Muscle of arm (tissue), 14 donors: ENCODE measurements around the gene HOXA3. TPM values are rescaled to one million over a fixed set of nuclear protein-coding genes. Genes with fewer than 3 reads are reported as not detected.

Source experiments
- DNase-seq: peaks from one replicate; pipeline ENCODE4 v3.0.0-alpha.2; 2013
- long read RNA-seq, 11 donors: transcript quantifications; one replicate each; lab custom pipeline, GENCODE V29; 2026
- polyA plus RNA-seq, 12 donors: library from polyadenylated mRNA; unstranded; fragments of 120-200 nt; gene quantifications; one replicate each; pipeline ENCODE4 v1.2.1, GENCODE V29; 2013; ENCODE audit not compliant: insufficient read length in 12 of 12

HOXA3 gene
- 10 to 100 TPM in 7 of 12 donors, 1 to 10 TPM in 4, not detected in 1; 6.8 to 48.8 (median 12.9) TPM for polyA plus RNA-seq
- long read RNA-seq, donor 1, partial matches to known transcripts: 7 of 14 reads
- long read RNA-seq, donor 1, other reads (novel, unspliced or antisense): 0 of 14 reads
- long read RNA-seq, donor 2: 0 reads
- long read RNA-seq, donor 3, partial matches to known transcripts: 0 of 1 reads
- long read RNA-seq, donor 3, other reads (novel, unspliced or antisense): 0 of 1 reads
- long read RNA-seq, donor 4: 0 reads
- long read RNA-seq, donor 5, partial matches to known transcripts: 0 of 3 reads
- long read RNA-seq, donor 5, other reads (novel, unspliced or antisense): 0 of 3 reads
- long read RNA-seq, donor 6: 0 reads
- long read RNA-seq, donor 7, partial matches to known transcripts: 0 of 2 reads
- long read RNA-seq, donor 7, other reads (novel, unspliced or antisense): 0 of 2 reads
- long read RNA-seq, donor 8, partial matches to known transcripts: 0 of 3 reads
- long read RNA-seq, donor 8, other reads (novel, unspliced or antisense): 0 of 3 reads
- long read RNA-seq, donor 9: 0 reads
- long read RNA-seq, donor 10, partial matches to known transcripts: 0 of 2 reads
- long read RNA-seq, donor 10, other reads (novel, unspliced or antisense): 0 of 2 reads
- long read RNA-seq, donor 11, partial matches to known transcripts: 0 of 2 reads
- long read RNA-seq, donor 11, other reads (novel, unspliced or antisense): 0 of 2 reads

DNA sequence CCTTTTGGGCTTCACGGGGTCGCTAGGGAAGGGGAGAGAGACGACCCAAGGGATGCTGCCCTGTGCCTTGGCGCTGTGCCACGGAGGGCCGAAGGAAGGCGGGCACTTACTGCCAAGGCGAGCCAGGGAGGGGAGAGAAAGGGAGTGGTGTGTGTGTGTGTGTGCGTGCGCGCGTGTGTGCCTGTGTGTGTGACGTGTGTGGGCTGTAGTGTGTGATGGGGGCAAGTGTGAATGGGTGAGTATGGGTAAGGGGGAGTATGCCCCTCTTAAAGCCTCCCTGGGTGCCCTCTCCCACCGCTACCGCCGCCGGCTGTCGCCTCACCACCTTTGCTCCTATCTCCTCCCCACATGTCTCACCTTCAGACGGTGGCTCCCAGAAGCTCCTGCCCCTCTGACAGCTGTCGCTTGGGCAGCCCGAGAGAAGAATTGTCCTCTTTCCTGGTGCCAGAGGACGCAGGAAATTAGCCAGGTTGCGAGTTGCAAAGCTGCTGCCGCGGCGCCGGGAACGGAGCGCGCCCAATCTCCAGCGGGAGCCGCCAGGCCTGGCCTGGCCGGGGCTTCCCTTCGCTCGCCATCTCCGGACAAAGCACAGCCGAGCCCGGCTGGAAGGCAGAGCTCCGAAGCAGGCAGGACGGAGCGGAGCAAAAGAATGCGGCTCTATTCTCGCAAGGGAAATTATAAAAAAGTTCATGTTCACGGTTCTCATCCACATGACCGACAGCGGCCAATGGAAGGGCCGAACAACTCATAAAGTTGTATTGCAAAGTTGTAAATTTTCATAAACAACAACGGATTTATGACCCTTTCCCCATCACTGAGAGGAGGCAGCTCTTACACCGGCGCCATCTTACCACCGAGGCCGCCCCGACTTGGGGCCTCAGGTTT lies at the start of gene HOXA3:
Gene HOXA3 (minus strand): TSS at position 653 of the 885 bp plus-strand sequence. CDS start 41,943 bp downstream, outside the sequence.
- DNase-seq: peak; percentile 44

DNA sequence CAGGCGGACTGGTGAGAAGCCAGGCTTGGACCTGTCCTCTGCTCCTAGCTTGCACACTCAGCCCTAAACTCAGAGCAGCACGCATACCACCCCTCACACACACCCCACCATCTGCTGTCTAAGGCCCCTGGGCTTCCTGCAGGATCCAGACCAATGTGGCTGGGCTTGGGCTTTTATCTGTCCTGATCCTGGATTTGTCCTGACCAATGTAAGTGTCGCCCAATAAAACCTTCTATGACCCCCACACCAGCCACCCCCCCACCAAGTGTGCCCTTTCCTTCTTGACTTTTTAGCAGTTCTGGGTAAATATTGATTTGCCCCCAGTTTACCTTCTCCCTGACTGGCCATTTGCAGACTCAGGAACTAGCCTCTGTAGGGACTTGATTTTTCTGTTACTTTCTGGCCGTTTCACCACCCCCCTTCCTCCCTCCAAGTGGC lies 49.2 kb upstream of the HOXA3 start:
- no peak for DNase-seq

DNA sequence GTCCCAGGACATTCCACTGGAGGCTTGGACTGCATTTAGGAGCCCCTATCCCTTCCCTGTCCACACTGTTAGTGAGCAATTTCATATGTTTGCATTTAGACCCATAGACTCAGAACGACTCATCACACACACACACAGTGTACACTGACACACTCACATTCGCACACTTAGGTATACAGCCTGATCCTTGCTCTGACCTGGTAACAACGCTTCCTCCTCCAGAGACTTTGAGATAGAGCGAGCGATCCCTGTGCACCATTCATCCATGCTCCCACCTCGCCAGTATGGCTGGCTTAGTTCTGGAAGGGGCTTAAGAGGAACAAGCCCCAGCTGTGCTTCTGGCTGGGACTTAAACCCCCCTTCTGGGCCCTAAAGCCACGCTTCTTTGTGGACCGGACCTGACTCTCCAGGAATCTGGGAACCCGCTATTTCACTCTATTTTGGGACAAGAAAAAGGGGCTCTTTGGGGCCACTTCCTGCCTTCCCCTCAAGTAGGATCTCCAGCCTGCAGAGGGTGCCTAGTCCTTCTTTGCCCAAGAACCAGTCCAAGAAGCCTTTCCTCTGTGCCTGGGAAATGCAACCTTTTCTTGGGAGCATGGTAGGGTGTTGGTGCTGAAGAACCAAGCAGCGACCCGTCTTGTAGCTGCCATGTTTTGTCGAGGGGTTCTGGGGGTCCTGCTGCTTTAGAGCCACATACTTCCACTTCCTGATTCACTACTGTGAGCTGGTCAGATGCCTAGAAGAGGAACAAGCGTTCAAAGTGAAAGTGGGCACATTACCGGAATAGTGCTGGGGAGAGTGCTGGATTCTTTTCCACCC lies 48.6 kb upstream of the HOXA3 start:
- DNase-seq: no peak

DNA sequence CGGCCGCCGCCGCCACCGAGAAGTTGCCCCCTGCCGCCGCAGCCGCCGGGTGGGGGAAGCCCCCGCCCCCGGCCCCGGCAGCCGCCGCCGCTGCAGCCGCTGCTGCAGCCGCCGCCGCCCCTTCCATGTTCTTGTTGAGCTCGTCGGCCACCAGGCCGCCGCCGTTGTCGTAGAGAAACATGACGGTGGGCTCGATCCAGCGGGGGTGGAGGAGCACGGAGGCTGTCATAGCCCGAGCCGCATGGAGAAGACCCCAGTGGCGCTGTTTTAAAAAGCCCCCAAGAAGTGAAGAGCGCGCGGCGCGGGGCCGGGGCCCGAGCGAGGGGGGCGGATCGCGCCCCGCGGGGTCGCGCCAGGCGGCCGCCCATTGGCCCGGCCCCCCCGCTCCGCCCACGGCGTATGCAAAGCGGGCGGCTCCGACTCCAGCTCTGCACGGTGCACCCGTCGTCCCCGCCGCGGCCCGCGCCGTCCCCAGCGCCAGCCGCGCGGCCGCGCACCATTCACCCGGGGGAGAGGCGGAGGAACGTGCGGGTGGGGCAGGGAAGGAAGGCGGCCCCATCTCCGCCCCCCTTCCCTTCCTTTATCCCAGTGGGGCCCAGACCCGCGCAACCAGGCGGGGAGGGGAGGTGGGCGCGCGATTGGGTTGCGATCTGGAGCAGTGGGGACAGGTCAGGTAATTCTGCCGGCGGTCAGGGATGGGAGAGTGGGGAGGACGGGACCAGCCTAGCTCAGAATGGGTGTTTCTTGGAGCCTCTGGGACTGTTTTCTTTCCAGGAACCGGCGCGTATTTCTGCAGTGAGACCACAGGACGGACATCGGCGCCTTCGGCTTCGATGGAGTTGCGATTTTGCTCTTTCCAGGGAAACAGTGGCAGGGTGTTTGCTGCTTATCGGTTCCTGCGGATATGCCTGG lies 47.7 kb upstream of the HOXA3 start, which contains the start of gene HOXA13:
Gene HOXA13 (minus strand): TSS at position 243 of the 912 bp plus-strand sequence. CDS start 14 bp downstream, at position 229.
- DNase-seq: no peak

DNA sequence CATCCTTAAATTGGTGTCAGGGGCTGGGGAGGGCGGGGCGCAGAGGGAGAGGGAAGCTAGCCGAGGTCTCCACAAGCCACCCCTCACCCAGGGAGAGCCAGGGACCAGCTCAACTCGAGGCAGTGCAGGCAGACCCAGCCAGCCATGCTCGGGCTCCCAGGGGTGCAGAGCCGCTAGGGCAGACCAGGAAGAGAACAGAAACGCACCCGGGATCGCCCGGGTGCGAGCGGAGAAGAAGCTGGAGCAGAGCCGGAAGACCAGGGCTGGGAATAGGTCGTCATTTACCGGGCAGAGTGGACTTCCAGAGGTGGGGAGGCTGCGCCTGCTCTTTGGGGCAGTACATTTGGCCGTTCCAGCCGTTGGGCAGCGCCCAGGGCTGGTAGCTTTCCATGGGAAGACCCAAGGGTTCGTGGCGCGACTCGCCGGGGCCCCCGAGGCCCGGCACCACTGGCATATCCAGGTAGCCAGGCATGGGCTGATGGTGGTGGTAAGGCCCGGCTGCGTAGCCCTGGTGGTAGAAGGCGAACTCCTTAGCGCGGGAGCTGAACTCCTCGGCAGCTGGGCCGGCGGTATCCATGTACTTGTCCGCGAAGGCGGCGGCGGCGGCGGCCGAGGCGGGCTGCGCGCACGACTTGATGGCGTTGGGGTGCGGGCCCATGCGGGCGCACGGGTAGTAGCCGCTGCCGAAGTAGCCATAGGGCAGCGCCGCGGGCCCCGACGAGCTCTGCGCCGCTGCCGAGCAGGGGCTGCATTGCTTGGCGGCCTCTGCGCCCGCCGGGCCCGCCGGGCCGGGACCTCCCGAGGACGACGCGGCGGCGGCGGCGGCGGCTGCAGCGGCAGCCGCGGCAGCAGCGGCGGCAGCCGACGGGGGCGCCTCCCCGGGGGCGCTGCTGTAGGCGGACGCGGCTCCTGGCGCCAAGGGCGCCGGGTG lies 46.8 kb upstream of the HOXA3 start:
- no peak for DNase-seq

DNA sequence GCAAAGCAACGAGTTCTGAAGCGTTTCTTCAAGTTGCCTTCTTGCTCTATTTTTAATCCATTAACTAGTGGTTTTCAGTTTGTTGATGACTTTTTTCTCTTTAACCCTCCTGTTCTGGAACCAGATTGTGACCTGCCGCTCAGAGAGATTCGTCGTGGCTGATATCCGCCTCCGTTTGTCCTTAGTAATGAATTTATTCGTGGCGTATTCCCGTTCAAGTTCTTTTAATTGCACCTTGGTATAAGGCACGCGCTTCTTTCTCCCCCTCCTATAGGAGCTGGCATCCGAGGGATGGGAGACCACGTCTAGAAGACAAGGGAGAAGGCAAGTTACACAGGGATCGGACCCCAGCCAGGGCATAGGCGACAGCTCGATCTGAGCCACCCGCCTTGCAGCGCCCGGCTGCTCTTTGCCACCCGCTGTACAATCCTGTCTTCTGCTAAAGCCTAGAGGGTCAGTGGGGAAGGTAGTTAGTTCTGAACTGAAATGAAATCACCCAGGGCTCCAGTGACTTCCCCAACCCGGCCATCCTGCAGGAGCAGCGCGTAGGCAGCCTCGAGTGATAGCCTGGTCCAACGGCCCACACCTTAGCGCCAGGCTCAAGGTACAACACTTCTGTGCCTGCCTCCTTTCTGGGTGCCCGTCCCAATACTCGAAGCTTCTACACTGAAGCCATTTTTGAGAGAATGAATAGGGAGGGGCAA lies 45.9 kb upstream of the HOXA3 start:
- DNase-seq: no peak

DNA sequence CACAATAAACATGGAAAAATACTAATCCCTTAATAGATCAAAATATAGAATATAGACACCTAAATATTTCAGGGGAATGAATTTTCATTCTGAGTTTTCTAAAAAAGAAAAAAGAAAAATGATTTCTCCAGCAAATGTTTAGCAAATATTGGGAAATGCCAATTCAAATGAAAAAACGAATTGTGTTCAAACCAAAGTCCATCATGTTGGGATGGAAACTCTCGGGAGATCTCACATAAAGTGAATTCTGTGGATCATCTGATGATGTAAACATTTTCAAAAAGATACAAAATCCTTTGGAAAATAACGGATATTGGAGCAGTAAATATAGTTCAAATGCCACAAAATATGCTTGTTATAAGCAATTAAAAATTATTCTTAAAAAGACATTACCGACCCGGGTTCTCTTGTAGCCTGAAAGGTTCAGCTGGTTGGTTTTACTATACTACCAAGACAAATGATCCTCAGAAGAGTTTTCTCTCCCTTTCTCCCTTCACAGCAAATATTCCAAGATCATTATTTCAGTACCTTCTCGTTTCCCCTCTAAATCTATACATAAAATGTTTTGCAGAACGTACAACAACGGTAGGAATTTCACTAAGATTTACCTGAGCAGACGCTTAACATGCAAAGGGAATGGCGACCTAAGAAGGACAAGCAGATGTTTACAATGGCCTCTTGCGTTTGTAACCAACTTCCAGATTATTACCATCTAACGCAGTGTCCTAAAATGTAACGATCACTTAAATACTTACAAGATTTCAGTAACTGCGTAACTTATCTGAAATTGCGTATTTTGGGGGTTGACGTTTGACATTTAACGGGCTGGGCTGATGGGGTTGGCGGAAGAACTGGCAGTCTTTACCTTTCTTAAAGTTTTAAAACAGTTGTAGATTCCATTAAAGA lies 45.0 kb upstream of the HOXA3 start:
- no peak for DNase-seq

DNA sequence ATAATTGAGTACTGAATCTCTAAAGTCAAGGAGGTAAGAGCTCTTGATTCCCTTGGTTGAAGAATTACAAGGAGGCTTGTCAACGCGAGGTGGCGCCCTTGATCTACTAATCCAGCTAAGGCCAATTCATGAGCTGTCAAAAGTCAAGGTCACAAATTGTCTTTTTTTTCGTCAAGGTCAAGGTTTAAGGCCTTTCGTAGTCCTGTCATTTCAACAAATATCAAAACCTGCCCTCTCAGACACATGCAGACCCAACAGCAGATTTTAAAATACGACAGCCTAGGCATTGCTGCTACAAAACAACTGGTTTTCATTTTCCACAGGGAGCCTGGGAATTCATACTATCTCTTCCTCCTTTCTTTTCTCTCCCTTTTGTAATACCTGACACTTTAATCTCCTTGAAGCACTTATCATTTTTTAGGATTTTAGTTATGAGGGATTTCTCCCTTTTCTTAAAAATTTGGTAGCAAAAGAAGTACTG lies 43.9 kb upstream of the HOXA3 start:
- DNase-seq: peak; percentile 86

DNA sequence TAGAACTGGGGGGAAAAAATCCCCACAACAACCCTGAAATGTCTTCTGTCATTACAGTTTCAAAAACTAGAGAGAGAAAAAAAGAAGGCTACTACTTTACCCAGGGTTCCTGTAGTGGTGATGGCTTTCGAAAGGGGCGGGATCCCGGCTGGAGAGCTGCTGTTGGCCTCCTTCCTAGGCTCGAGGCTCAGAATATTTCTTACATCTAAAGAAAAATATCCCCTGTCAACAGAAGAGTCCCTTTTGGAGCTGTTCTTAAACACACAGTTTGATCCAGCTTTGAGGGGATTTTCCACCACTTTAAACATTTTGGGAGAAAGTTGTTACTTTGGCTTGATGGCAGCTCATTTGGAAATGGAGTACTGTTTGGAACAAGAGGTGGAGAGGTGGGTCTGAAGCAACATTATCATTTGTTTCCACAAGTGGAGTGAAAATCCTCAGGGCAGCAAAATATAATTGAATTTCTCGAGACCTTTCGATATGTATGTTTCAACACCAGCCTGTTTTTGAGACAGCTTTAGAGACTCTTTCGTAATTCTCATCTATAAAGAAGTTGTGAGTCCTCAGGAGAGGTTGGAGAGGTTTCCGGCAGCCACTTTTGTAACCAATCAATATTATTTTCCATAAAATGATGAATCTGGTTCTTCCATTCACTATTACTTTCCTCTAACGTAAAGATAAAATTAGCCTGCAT lies 42.5 kb upstream of the HOXA3 start:
- DNase-seq: no peak

DNA sequence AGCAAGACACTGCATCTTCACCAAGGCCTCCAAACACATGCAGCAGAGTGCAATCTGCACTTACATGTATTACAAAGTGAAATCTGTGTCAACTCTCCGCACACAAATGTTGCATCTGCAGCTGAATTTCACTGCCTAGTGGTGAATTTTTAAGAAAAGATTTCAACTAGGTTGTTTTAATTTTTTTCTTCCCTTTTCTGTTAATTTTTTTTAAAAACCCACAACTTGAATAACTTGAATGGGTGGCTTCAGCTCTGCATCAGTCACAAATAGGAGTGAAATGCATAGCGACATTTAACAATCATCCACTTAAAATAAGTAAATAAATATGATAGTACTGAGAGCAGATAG lies 41.6 kb upstream of the HOXA3 start:
- DNase-seq: no peak

DNA sequence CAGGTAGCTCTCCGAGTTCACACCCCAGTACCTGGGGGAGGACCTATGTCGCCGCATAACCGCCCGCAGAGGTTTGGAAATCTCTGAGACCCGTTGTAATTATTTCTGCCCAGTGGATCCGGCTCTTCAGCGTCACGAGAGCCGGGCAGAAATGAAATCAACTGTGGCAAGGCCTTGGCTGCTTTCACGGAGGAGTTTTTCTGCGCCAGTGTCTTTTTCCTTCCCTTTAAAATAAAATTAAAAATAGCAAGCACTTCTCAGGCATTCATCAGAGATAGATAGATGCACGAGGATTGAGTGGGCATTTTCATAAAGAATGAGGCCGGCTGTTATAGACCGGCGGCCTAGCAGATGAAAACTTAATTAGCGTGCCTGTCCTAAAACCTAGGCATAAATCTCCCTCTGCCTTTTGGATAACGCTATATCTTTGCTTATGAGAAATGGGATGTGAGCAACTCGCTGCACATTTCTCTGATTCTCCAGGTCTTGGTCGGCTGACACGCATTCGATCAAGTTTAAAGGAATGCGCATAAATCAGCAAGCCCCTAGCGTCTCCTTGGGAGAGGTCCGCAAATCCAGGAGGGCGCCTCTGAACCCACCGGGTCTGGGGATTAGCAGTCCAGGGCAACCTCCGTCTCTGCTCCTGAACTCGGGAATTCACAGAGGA lies 41.1 kb upstream of the HOXA3 start:
- no peak for DNase-seq

DNA sequence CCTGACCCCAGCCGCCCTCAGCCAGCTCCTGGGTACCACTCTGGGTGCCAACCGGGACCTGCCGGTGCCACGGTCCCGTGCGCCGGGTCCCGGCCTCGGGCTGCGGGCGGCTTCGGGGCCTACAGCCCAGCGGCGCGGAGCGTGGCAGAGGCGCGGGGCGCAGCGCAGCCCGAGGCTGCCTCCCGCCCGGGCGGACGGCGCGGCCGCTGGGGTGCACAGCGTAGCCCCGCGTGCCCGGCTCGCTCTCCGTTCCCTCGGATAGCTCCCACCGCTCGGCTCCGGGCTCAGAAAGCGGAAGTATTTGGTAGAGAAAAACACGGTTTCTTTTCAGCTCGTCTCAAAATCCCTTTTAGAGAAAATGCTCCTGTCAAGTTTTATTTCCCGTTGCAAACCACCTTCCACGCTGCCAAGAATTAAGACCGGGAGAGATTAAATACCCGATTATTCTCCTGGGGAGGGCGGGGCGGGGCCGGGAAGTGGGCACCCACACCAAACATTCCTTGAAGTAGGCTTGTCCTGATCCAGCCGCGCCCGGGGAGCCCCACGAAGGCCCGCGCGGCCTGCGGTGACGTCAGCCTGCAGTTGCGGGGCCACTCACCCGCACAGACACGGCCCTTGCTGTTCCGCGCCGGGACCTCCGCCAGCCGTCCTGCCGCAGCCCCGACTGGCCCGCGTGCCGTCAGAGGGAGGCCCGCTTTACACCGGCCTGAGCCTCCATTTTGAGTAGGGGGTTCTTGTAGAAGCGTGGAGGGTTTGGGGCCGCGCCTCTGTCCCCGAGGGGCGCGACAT lies 40.4 kb upstream of the HOXA3 start:
- DNase-seq: no peak

DNA sequence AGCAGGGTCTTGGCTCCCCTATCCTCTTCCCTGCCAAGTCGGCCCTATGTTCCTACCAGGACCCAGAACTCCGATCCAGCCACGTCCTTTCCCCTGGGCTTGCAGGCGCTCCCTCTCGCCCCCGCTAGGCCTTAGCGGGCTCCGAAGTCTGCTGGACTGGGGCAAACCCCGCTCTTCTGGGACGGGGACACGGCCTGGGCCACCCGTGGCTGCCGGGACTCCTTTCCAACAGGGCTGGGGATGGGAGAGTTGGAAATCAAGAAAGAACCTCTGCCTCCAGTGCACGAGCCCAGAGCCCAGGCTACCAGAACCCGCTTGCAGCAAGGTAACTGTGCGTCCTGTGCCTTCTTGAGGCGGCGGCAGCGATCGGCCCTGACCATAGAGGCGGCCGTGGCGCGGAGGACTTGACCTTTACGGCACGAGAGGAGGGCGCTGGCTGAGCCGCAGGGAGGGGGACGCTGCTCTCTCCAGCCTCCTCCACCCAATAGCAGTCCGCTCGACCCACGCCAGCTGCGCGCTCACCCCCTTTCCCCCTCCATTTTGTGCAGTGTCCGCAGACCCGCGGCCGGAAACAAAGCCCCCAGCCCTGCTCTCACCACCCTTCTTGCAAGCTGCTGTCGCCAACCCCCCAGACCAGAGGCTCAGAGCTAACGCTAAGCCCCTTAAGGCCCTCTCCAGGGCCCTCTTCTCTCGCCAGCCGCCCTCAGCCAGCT lies 39.6 kb upstream of the HOXA3 start:
- no peak for DNase-seq

DNA sequence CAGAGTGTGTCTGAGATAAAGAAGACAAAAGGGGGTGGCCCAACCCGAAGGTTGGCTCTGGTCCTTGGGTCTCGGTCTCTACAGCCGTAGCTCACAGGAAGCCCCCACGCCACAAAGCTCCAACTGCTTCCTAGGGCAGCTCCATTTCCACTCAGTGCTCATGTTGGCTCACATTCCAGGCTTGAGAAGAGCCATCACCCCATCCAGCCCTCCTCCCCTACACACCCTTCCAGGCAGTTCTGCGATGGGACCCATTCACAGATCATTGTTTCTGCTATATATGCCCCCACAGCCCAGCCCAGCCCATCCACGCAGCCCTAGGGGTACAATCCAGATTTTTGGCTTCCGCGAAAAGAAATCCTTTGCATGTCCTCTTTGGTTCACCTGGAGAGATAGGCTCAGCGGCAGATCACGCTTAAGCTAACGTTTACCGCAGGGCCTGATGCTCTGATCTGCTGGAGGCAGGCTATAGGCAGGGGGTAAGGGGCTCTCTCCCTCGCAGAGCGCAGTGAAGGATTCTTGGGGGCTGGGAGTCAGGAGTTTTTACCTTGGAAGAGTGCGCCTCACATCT lies 38.9 kb upstream of the HOXA3 start:
- DNase-seq: no peak
